Fibroblast of the aortic adventitia (primary cell): ENCODE data around the gene ITPKC. TPM values are rescaled to one million over a fixed set of nuclear protein-coding genes. Genes with fewer than 3 reads are reported as not detected.

Experiments used
- DNase-seq: peaks from one replicate; pipeline ENCODE4 v3.0.0-alpha.2; 2010; ENCODE audit warnings: low read depth
- H3K4me3 ChIP-seq: 2 replicates; pipeline ENCODE4 v1.5.1; 2011; ENCODE audit warnings: low read depth, mild to moderate bottlenecking, control low read depth, low read length, moderate library complexity
- total RNA-seq: library from RNA; depleted of rRNA; stranded (reverse); fragments of >200 nt; gene quantifications from 2 replicates; pipeline ENCODE4 v1.2.3, GENCODE V29; 2012; ENCODE audit warnings: low replicate concordance
- TF ChIP-seq, protein P1 (sequence below): IDR thresholded peaks from 2 replicates; pipeline ENCODE4 v1.5.1; 2011; ENCODE audit warnings: mild to moderate bottlenecking, low read length, control low read depth, inconsistent platforms; ENCODE audit not compliant: insufficient read depth

ITPKC gene
- total RNA-seq, 1 donor, result 12.7 TPM

DNA sequence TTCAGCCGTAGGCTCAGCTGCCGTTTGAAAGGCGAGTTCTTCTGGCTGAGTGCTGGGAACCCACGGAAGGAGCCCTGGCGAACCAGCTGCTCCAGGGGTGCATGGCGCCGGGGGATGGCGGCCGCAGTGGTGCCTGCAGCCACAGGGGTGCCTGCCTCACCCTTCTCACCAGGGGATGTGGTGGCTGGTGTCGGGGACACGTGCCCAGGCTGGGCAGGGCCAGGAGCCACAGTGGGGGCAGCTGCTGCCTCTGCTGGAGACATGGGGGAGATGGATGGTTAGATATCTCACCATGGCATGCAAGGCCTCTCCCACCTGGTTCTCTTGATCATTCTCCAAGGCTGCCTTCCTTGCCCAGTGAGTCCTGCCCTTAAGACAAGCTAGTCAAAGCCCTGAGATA lies 43.5 kb upstream of the ITPKC start:
- DNase-seq, result no peak
- no peak overlapping the region for H3K4me3 ChIP-seq
- TF ChIP-seq, protein P1, sequence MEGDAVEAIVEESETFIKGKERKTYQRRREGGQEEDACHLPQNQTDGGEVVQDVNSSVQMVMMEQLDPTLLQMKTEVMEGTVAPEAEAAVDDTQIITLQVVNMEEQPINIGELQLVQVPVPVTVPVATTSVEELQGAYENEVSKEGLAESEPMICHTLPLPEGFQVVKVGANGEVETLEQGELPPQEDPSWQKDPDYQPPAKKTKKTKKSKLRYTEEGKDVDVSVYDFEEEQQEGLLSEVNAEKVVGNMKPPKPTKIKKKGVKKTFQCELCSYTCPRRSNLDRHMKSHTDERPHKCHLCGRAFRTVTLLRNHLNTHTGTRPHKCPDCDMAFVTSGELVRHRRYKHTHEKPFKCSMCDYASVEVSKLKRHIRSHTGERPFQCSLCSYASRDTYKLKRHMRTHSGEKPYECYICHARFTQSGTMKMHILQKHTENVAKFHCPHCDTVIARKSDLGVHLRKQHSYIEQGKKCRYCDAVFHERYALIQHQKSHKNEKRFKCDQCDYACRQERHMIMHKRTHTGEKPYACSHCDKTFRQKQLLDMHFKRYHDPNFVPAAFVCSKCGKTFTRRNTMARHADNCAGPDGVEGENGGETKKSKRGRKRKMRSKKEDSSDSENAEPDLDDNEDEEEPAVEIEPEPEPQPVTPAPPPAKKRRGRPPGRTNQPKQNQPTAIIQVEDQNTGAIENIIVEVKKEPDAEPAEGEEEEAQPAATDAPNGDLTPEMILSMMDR, result no peak

DNA sequence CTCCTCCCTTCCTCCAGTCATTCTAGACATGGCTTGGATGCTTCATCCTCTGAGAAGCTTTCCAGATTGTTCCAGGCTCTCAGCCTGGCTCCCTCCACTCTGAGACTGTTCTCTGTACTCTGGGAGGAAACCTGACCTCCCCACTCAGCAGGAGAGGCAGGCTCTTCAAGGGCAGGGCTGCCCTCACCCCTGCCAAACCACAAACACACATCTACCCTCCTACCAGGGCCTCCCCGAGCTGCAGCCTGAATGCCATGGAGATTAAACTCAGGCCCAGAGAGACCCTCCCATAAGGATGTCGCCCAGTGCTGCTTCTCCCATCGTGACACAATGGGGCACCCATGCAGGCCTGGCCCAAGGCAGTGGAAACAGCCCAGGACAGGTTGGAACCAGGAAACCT lies 42.6 kb upstream of the ITPKC start:
- TF ChIP-seq, protein P1, result no peak
- H3K4me3 ChIP-seq, result no peak overlapping the region
- peak; percentile 31 for DNase-seq

DNA sequence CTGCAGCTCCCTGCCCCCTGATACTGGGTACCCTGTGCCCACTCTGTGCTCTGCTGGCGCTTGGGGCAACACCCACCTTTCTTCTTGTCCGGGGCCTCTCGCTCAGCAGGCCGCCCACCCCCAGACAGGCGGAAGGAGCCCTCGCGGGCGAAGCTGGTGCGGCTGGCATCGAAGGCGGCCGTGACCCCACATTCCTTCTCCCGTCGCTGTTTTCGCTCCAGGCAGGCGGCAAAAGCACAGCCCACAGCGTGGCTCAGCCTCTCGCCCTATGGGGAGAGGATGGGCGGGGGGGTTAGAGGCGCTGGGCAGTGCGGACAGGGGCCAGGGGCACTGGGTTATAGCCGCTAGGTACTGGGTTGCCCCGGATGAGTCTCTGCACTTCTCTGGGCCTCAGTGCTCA lies 39.8 kb upstream of the ITPKC start:
- no peak overlapping the region for H3K4me3 ChIP-seq
- DNase-seq, result no peak
- TF ChIP-seq, protein P1, result no peak

GRCh38 chr19:40681039-40681438 lies 35.9 kb upstream of the ITPKC start:
- H3K4me3 ChIP-seq, result no peak overlapping the region
- DNase-seq, result no peak
- TF ChIP-seq, protein P1, result no peak

DNA sequence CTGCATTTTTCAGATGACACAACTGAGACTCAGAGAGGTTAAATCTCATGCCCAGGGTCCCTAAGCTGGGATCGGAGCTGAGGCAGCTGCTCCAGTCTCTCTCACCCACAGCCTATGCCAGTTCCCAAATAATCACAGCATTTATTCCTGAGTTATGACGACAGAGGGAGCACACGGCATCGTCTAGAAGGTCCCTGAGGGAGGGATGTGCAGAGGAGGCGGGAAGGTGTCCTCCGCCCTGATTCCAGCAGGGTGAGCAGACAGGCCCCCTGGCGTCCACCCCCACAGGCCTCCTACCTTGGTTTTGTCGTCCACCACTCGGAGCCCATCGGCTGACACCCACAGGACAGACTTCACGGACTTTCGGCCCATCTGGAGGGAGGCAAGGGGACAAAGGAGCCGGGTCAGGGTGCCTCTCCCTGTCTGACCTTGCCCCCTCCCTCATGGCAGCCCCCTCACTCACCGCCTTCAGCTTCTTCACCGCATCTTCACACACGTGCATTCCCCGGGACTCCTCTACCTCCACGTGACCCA lies 34.4 kb upstream of the ITPKC start:
- no peak overlapping the region for H3K4me3 ChIP-seq
- TF ChIP-seq, protein P1, result no peak
- DNase-seq, result no peak

DNA sequence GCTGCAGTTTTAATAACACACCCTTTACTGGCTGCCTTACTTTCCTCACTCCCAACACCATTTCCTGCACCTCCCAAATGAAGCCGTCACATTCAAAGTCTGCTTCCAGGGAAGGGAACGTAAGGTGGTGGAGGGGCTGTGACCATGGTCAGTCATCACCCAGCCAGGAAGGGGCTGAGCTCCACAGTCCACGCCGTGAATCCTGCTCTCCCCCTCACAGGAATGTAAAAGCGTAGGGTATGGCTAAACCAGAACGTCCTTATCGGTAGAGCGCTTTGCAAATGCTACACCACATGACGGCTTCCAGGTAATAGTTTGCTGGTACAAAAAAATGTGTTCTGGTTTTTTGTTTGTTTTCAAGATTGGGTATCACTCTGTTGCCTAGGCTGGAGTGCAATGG lies 33.5 kb upstream of the ITPKC start:
- no peak overlapping the region for H3K4me3 ChIP-seq
- TF ChIP-seq, protein P1, result no peak
- no peak for DNase-seq

DNA sequence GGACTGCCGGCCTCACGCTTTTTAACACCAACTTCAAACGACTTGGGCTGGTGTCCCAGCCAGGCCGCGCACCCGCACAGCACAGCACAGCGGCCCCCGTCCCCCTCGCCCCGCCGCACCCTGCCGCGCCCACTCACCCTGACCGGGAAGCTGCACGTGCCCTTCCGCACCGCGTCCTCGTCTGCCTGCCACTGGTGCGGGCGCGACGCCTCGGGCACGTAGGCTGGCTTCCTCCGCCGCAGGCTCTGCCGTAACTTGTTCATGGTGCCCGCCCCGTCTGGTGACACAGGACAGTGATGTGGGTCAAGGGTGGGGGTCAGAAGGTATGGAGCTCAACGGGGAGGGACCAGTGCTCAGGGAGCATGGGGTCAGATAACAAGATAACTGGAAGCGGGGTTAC lies 32.6 kb upstream of the ITPKC start:
- no peak overlapping the region for H3K4me3 ChIP-seq
- TF ChIP-seq, protein P1, result no peak
- no peak for DNase-seq
